GM18520 (cell line): ENCODE measurements around the gene RFTN1.
"Not testable (repeated sequence)": the region's sequence is repeated elsewhere in the genome, so short reads cannot be mapped to it uniquely, and the experiment has no call there.

ENCODE experiments used
- ATAC-seq: cut with Tn5 transposase; IDR thresholded peaks from one replicate; pipeline ENCODE4 v1.9.1; 2021; ENCODE audit not compliant: unreplicated experiment

RFTN1 gene

DNA sequence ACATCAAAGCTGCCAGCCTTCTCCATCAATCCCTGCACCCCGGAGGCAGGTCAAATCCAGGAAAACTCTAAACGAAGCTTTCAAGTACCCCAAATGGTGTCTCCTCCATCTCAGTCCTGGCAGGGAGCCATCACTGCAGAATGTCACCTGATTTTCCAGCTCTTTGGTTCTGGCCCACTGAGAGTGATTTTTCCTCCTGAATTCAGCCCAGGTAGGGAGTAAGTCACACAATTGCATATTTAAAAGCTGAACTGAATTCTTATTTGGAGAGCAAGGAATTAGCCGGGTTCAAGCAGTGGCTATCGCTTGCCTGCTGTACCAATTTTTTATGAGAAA is 5.3 kb downstream of the RFTN1 start:
- no peak for ATAC-seq

DNA sequence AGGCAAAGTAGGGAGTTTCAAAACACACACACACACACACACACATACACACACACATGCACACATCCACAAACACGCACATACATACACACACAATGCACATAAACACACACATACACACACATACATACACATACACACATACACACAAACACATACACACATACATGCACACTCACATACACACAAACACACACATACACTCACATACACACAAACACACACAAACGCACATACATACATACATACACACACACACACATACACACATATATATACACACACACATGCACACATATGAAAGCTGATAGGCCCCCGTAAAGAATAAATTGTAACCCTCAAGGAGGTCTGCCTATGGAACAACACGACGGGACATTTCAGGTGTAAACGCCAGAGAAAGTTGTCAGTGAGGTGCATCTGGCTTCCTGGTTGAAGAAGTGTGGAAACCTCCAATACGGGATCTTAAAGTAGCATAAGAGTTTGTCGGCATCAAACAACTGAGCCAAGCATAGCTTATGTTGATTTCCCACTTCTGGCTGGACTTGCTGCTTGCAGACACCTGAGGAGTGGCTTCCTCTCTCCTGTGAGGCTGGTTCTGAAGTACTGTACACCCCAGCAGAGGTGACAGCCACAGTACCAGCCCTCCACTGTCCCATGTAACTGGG is 5.8 kb downstream of the RFTN1 start:
- no peak for ATAC-seq

DNA sequence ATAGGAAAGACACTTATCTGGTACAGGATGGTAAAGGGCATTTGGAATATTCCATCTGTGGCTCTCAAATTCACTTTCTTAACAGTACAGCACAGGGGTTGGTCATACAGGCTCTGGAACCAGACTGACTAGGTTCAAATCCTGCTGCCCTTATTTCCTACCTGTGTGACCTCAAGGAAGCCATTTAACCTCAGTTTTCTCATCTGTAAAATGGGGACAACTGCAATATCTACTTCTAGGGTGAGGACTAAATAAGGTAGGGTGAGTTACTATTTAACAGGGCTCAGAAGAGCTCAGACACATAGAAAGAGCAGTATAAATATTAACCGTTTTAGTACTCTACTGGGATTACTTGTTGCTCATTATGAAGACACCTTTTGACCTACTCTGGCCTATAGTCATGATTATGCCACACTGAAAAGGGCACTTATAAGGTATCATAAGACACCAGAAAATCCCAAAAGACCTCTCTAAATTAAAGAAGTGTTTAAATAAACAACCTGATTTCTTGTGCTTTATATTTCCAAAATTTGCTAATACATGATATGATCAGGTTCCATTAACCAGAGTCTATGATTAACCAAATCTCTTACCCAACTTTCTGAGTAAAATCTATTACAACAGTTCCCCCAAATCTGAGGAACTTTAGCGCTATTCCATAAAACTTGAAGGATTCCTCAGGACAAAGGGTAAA is 6.5 kb downstream of the RFTN1 start:
- no peak for ATAC-seq

DNA sequence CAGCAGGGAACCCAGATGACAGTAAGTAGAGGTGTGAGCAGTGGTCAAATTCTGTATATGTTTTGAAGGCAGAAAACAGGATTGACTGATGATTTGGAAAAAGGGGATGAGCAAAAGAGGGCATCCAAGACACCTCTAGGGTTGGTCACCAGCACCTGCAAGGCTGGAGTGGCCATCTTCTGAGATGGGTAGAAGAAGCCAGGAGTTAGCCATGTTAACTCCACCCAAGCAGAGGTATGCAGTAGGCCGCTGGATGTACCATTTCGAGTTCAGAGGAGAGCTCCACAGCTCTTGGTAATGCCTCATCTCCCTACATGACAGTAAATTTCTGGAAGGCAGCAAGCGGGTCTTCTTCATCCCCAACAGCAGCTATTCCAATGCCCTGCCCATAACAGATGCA is 7.0 kb downstream of the RFTN1 start:
- no peak for ATAC-seq

DNA sequence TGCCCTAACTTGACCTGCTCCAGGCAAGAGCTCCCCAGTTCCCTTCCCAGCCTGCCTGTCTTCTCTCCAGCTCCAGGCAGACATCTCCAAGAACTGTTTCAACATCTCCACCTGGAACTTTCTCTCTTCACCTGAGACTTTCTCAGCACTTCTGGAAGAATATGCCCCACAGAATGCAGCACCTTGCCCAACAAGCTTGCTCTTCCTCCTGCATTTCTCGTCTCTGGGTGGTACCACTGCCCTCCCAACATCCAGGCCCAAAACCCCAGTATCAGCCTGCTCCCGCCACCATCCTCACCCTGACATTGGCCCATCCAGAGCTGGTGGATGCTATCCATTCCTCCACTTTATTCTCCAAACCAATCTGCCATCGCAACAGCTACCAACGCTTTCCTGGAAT is 8.8 kb downstream of the RFTN1 start:
- ATAC-seq, result no peak

DNA sequence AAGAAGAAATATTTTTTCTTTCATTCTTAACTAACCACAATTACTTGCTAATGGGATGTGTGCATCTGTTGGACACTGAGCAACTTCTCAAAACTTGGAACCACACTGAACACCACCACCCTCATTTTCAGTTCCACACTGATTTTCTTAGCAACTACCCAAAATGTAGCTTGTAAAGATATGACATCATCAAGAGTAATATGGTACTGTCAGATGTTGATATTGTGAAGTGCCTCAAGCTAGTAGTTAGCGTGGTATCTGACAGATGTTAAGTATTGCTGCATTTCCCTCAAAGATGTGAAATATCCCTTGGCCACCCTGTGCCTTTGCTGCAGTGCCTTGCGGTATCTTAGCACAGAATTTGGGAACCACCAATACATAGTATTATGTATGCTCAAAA is 9.3 kb downstream of the RFTN1 start:
- peak; percentile 77 for ATAC-seq

DNA sequence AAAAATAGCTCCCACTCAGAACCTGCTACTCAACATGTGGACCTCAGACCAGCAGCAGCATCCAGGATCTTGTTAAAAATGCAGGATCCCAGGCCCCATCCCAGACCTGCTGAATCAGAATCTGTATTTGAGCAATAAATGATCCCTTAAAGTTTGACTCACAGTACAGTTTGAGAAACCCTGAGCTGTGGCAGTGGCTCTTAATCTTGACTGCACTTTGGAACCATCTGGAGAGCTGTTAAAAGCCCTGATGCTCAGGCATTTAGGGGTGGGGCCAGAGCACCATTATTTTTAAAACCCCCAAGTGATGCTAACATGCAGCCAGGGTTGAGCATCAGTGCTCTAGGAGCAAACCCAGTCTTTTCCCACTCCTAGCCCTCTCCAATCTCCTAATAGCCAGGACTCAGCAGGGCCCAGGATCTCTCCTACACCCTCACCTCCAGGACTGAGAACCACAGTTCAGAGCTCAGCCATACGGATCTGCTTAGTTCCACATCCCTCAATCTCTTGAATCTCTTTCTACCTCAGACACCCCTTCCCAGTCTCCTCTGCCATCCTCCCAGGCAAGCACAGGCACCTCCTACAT is 10.2 kb downstream of the RFTN1 start:
- no peak for ATAC-seq

DNA sequence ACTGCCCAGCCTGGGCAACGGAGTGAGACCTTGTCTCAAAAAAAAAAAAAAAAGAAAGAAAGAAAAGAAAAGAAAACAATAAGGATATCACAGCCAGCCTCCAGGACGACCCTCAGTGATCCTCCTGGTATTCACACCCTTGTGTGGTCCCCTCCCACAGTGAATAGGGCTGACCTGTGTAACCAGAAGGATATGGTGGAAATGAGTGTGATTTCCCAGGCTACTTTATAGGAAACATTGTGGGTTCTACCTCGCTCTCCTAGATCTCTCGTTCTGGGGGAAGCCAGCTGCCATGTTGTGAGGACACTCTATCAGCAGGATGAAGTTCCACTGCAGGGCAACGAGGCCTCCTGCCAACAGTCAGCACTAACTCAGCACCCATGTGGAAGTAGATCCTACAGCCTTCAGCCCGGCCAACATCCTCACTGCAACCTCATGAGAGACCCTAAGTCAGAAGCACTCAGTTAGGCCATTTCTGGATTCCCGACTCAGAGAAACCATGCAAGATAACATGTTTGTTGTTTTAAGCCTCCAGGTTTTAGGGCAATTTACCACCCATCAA is 11.1 kb downstream of the RFTN1 start:
- ATAC-seq, result no peak

DNA sequence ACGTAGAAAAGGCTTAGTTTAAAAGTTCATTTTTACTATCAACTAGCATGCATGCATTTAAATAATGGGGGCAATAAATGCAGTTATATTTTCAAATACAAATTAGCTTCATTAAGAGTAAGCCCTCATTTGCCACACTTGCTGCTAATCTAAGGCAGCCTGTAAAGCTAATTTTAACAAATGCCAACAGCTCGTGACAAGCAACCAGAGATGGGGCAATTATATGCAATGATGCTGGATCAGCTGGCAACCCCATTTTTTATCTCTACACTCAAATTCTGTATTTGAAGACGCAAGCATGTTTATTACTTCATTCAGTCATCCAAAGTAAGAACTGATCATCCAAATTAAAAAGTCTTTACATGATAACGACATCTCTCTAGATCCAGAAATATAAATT is 12.1 kb downstream of the RFTN1 start:
- no peak for ATAC-seq

DNA sequence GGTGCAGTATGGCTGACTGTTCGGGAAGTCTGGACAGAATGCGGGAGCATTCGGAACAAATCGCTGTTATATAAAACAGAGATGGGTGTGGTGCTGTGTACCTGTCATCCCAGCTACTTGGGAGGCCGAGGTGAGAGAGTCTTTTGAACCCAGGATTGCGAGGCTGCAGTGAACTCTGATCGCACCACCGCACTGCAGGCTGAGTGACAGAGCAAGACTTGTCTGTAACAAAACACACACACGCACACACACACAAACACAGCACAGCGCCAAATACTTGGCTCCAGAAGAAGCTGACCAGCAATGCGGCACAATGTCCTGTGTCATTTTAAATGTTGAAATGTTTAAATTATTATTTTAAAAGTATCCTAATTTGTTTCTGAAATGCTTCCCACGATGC is 12.6 kb downstream of the RFTN1 start:
- ATAC-seq, result no peak

DNA sequence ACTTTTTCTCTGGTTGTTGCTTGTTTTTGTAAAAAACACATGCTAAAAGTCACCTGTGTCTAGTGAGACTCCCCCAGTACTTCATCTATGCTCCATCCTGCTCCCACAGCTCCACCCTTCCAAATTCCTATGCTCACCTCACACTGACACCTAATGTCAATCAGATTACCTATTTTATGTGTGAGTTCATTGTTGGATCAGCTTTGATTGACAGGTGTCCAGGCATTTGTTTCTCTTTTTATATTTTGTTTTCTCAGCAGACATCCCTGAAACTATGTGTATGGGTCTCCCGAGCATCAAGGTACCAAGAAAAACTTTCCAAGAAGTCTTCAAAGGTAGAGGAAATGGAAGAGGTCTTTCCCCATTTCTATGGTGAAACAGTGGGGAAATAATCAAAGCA is 13.4 kb downstream of the RFTN1 start:
- no peak for ATAC-seq

DNA sequence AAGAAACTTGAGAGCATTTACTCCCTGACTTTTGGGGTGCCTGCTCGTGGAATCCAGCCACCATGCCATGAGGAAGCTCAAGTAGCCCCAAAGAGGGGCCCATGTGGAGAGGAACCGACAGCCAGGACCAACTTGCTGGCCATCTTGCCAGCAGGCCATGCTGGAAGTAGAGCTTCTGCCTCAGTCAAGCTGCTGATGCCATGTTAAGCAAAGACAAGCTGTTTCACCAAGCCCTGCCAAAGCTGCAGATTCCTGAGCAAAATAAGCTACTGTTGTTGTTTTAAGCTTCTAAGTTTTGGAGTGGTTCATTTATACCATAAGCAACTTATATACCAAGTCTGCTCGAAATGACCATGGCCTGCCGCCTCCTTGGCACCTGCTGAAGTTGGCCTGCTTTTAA is 14.1 kb downstream of the RFTN1 start:
- ATAC-seq, result no peak

DNA sequence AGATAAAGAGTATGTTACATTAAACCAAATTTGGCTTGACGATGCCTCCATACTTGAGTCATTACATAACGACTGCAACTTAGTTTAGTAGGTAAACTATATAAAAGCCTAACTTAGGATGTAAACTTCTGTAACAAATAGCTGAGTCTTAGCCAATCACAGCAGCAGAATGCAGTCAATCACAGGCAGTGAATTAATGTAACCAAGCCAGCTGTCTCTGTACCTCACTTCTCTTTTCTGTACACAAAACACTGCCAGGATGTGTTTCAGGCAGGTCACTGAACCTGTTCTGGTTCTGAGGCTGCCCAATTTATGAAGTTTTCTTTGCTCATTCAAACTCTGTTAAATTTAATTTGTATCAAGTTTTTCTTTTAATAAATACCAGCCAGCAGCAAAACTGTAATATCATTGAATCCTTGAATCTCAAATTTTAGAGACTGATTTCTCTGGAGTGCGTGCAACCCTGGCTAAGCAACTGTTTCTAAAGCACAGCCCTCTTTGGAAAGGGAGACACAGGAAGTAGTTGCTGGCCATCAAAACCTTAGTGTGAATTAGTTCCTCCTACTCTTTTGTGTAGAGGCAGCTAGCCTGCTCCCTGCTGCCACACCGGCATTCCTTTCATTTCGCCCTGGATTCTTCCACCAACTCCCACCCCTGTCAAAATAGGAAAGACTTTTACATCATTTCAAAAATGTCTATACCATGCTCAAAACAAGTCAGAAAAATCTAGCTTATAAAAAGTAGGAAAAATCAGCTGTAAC is 15.2 kb downstream of the RFTN1 start:
- ATAC-seq, result no peak

DNA sequence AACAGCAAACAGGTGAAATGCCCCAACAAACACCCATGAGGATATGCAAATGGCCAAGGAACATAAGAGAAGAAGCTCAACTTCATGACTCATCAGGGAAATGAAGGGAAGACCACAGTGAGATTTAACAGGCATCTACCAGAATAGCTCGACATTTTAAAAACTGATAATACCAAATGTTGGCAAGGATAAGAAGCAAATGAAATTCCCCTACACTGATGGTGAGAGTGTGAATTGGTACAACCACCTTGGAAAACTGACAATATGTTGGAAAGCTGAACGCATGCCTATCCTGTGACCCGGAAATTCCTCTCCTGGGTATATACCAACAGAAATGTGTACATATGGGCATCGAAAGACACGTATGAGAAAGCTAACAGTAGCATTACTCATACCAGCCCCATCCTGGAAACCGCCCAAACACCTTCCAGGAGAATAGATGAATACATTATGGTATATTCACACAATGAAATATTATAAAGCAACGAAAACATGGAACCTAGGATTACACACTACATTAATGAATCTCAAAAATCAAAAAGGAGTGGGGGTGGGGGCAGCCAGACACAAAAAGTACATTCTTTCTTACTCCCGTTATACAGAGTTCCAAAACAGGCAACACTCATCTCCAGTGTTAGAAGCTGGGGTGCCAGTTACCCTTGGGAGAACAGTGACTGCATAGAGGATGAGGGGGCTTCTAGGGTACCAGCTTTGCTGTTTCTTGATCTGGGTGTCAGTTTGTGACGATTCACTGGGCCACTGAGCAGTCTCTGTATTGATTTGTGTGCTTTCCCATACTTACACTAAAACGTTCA is 16.9 kb downstream of the RFTN1 start:
- peak; percentile 71 for ATAC-seq

DNA sequence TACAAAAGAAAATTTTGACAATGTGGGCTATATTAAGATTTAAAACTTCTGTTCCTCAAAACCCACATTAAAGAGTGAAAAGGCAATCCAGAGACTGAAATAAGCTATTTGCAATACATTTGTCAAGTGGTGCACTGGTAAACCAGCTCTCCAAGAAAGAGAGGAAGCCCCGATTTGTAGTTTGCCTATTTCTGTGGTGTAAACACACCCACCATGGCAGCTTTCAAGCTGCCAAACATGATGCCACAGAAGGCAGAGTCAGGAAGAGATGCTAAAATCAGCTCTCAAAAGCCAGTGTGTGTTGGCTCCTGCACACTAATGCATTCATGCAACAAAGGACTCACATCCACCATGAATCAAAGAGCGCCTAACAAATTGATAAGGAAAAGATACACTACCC is 17.5 kb downstream of the RFTN1 start:
- ATAC-seq, result peak; percentile 22

DNA sequence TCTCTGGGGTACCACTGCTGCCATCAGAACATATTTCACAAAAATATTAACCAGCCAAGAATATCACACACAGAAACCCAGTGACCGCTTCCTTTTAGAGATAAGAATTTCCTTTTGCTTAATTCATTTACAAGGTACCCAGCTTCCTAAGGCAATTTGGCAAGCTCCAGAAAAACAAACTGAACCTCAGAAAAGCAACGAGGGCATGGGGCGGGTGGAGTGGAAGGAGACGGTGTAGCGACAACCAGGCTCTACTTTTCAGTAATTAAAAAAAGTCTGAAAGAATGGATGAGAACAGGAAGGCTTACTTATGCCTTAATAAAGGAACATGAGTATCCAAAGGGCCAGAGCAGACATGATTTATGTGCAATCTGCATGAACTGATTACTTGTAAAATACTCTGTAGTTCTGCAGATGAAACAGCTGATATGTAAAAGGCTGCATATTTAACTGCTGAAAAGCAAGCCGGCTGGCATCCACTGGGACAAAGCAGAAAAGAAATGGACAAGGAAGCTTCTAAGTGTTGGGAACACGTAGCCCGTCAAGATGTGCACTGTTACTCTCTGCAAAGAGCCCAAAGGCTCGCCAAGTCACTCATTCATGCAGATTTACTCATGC is 18.6 kb downstream of the RFTN1 start:
- no peak for ATAC-seq

DNA sequence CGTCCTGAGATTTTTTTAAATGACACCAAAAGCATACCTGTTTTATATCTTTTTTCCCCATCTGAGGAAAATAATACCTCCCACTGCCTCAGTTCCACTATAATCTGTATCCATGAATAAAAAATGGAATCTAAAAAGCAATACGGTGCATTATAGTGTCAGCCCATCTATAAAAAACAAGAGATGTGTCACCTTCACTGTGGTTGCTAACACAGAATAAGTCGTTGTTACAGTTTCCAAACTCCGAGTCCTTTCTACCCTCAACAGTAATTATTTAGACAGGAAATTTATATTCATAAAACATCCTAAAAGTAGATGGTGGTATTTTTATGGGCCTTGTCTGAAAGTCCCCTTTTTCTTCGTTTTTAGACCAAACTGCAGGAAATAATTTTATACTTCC is 19.4 kb downstream of the RFTN1 start:
- no peak for ATAC-seq

DNA sequence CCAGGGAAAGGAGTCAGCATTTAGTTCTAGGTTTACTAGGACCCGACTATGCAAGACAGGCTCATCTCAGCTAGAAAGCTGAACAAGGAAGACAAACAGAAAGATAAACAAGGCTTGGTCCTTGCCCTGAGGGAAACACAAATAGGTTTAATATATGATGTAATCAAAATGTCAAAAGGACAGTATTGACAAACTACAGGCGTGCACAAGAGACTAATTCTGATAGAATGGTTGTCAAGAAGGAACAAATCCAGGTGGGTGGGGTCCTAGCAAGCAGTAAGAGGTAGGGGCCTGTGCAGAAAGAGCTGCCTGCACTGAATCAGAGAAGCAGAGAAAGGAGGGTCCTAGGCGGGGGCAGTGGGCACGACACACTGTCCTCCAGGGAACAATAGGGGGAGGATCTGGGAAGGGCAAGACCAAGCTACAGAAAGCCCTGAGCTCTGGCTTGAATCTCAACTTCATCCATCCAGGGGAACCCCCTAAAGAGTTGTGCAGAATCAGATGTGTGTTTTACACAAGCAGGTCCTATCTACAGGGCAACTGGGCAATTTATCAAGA is 23.4 kb downstream of the RFTN1 start:
- ATAC-seq, result no peak

DNA sequence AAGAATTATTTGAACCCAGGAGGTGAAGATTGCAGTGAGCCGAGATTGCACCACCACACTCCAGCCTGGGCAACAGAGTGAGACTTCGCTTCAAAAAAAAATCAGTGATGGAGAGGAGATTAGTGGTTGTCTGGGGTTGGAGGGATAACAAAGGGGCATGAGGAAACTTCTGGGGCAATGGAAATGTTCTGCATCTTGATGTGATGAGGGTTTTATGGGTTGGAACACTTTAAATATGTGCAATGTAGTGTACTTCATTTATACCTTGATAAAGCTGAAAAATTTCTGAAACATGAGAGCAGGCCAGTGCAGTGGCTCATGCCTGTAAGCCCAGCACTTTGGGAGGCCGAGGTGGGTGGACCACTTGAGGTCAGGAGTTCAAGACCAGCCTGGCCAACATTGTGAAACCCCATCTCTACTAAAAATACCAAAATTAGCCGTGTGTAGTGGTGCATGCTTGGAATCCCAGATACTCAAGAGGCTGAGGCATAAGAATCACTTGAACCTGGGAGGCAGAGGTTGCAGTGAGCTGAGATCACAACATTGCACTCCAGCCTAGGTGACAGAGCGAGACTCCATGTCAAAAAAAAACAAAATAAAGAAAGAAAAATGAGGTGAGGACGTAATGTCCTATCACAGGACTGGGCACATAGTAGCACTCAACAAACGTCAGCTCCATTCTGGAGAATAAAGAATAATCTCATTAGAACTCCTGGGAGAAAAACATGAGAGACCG is 24.0 kb downstream of the RFTN1 start:
- ATAC-seq, result not testable (repeated sequence)
